Right ventricle myocardium inferior (tissue), 1 donor: Measurements from ENCODE around the gene RBM42. TPM values are rescaled to one million over a fixed set of nuclear protein-coding genes. Genes with fewer than 3 reads are reported as not detected.
A peak's percentile ranks its signal among the peaks of the same experiment; 100 is the strongest.
"Not testable (repeated sequence)": the region's sequence is repeated elsewhere in the genome, so short reads cannot be mapped to it uniquely, and the experiment has no call there.

ENCODE experiments used
- ATAC-seq: fragments of 200-7000 bp; cut with Tn5 transposase; one replicate; pipeline ENCODE4 v1.9.1; 2020; ENCODE audit warnings: mild to moderate bottlenecking, moderate library complexity
- DNase-seq: peaks from one replicate; pipeline ENCODE4 v3.0.0; 2021; ENCODE audit errors: missing footprints
- intact Hi-C: fragments of 100-400 bp; cut with DNase I; formaldehyde crosslinking; loops from one replicate; pipeline ENCODE4 v1.11.0; 2022
- total RNA-seq: library from RNA; stranded (reverse); fragmentation: NEBNext Ultra II Directional; extraction: Animal tissue kit (Norgen Biotek cat#: 25700); gene quantifications from one replicate; pipeline ENCODE4 v1.2.1, GENCODE V29; 2021
- donor health status: DM: no; HTN: yes; CAD: no; lungs with severe emphysema.

The RBM42 gene
- total RNA-seq, 1 donor from 2014 or later: 51.5 TPM

DNA sequence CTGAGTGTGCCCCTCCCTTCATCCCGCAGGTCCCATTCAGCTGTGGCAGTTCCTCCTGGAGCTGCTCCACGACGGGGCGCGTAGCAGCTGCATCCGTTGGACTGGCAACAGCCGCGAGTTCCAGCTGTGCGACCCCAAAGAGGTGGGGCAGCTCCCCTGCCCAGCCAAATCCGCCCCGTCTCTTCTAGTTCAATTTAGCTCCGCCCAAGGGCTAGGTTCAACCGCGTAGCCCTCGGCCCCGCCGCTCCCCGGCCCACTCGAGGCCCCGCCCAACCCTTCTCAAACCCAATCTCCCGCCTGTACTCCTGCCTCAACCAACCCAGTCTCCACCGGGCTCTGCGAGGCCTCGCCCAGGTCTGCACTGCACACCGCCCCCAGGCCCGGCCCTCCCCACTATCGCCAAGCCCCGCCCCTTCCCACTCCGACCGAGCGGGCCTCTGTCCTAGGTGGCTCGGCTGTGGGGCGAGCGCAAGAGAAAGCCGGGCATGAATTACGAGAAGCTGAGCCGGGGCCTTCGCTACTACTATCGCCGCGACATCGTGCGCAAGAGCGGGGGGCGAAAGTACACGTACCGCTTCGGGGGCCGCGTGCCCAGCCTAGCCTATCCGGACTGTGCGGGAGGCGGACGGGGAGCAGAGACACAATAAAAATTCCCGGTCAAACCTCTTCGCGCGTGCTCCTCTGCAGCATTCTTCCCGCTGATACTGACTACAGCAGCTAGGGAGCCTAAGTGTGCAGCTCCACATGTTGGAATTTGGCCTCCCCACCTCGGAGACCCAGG is 15.6 kb downstream of the RBM42 start:
- DNase-seq (peak; percentile 98), ATAC-seq (peak; percentile 93)
- intact Hi-C loops: no loop called here

DNA sequence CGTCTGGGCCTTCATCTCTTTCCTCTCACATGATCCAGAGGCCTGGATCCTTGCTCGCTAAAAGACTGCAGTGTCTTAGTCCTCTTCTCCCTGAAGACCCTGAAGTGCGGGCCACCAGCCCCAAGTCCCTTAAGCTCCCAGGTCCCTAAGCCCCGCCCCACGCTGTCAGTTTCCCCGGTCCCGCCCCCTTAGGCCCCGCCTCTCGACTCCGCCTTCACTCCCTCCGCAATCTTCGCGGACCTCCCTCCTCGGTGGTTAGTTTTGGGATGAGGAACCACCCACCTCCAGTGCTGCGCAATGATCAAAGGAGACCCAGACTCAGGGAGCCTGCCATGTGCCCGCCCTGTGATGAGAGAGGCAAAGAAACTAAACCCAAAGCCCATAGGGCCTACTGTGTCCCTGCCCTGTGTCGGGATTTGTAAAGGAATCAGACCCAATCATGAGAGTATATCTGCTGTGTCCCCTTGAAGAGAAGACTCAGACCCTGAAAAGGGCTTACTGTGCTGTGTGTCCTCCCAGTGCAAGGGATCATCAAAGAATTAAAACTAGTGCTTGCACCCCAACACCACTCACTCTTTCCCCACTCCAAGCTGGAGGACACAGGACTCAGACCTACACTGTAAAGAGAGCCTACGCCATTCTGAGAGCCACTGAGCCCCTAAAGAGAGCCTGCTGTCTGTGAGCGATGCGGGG is 16.3 kb downstream of the RBM42 start:
- peak; percentile 49 for ATAC-seq
- intact Hi-C loops: loop anchor here (5.0 kb wide), 1 partner anchor 102 kb away; the partner anchor contains the start of genes LIN37, PSENEN and U2AF1L4
- peak; percentile 92 for DNase-seq

DNA sequence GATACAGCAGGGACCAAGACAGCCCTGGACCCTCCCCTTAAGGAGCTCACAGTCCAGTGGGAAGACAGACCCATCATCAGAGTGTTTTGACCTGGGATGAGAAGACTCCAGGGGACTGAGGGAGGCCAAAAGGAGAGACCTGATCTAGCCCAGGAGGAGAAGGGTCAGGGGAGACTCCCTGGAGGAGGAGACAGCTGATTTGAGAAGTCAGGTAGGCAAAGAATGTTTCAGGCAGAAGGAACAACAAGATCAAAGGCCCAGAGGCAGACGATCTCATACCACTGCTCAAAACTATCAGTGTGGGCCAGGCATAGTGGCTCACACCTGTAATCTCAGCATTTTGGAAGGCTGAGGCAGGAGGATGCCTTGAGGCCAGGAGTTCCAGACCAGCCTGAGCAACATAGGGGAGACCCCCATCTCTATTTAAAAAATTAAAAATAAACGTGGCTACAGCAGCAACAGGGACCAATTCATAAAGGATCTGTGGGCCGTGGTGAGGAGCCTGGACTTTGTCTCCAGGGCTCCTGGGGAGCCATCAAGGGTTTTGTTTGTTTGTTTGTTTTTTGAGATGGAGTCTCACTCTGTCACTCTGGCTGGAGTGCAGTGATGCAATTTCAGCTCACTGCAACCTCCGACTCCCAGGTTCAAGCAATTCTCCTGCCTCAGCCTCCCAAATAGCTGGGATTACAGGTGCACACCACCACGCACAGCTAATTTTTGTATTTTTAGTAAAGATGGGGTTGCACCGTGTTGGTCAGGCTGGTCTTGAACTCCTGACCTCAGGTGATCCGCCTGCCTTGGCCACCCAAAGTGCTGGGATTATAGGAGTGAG is 17.1 kb downstream of the RBM42 start:
- ATAC-seq: no peak
- DNase-seq: no peak
- intact Hi-C loops: loop anchor here (5.0 kb wide), 1 partner anchor 101 kb away; the partner anchor contains the start of genes LIN37, PSENEN and U2AF1L4

DNA sequence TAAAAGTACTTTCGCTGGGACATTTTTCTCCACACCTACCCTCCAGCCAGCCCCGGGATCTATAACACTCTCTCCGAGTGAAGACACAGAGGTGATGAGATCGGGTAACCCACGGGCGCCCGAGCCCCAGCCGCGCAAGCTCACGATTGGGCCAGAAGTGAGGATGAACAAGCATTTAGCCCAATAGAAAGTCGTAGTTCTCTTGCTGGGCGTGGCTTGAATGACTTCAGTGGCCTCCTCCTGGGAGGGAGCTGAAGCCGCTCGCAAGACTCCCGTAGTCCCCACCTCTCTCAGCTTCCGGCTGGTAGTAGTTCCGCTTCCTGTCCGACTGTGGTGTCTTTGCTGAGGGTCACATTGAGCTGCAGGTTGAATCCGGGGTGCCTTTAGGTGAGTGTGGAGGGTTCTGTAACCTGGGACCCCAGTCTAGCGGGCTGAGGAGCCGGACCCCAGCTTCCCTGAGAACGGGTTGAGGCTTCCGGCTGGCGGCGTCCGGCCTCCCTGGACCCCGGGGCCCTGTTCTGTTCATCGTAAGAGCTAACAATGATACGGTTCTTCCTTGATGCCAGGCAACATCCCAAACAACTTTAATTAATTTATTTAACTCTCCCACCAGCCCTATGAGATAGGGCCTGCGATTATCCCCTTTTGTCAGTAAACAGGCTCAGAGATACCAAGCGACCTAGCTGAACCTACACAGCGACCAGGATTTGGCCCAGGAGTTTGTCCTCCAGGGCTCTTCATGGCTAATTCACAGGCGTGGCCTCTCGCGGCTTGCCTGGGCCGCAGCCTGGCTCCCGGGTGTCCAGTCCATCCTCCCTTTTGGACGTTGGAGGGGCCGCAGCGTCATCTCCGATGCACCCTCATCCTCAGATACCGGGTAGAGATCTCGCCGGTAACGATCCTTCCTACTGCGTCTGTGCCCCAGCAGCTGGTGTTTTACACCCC is 19.5 kb downstream of the RBM42 start, which contains the start of gene COX6B1:
Gene COX6B1 (plus strand): TSS at position 307 of the 945 bp plus-strand sequence. CDS start 2,921 bp downstream, outside the sequence.
- DNase-seq: peak; percentile 94
- intact Hi-C loops: loop anchor here (5.0 kb wide), 1 partner anchor 99 kb away; the partner anchor contains the start of genes LIN37, PSENEN and U2AF1L4
- ATAC-seq: peak; percentile 75

DNA sequence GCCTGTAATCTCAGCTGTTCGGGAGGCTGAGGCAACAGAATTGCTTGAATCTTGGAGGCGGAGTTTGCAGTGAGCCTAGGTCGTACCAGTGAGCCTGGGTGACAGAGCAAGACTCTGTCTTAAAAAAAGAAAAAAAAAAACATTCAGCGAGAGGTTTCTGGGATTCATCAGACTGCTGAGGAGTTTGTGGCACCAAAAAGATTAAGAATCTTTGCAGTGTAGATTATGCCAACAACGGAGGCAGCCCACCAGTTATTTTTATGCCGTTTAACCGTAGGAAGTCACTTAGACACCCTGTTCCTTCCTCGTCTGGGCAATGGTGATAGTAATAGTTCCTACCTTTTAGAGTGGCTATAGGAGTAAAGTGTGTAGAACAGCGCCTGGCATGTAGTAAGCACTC is 21.7 kb downstream of the RBM42 start:
- DNase-seq (no peak), ATAC-seq (no peak)
- intact Hi-C loops: no loop called here

DNA sequence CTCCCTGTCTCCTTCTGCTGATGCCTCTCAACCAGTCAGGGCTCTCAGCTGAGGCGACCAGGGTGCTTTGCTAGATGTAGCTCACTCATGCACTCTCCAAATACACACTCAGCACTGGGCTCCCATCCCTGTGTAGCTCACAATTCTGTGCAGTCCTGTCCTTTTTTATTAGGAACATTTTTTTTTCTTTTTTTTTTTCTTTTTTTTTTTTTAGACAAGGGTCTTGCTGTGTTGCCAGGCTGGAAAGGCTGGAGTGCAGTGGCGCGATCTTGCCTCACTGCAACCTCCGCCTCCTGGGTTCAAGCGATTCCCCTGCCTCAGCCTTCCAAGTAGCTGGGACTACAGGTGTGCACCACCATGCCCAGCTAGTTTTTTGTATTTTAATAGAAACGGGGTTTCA is 26.0 kb downstream of the RBM42 start:
- DNase-seq, ATAC-seq, intact Hi-C loops: not testable (repeated sequence)

DNA sequence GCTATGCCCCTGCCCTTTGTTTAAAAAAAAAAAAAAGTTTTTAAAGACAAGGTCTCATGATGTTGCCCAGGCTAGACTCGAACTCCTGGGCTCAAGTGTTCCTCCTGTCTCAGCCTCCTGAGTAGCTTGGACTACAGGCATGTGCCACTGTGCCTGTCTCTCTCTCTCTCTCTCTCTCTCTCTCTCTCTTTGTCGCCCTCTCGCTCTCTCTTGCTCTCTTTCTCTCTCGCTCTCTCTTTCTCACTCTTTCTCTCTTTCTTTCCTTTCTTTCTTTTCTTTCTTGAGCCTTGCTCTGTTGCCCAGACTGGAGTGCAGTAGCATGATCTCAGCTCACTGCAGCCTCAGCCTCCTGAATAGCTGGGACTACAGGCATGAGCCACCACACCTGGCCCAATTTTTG is 26.8 kb downstream of the RBM42 start:
- ATAC-seq: no peak
- intact Hi-C loops: no loop called here
- DNase-seq: no peak

DNA sequence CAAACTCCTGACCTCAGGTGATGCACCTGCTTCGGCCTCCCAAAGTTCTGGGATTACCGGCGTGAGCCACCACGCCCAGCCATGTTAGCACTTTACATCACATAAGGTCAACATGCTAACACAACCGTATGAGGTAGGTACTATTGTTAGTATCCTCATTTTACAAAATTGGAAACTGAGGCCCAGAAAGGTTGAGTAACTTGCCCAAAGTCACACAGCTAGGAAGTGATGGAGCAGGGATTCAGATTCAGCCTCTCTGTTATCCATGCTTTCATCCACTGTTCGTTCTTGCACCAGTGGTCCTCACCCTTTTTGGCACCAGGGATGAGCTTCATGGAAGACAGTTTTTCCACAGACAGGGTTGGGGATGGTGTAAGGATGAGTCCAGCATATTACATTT is 27.9 kb downstream of the RBM42 start:
- ATAC-seq: no peak
- DNase-seq: no peak
- intact Hi-C loops: no loop called here

DNA sequence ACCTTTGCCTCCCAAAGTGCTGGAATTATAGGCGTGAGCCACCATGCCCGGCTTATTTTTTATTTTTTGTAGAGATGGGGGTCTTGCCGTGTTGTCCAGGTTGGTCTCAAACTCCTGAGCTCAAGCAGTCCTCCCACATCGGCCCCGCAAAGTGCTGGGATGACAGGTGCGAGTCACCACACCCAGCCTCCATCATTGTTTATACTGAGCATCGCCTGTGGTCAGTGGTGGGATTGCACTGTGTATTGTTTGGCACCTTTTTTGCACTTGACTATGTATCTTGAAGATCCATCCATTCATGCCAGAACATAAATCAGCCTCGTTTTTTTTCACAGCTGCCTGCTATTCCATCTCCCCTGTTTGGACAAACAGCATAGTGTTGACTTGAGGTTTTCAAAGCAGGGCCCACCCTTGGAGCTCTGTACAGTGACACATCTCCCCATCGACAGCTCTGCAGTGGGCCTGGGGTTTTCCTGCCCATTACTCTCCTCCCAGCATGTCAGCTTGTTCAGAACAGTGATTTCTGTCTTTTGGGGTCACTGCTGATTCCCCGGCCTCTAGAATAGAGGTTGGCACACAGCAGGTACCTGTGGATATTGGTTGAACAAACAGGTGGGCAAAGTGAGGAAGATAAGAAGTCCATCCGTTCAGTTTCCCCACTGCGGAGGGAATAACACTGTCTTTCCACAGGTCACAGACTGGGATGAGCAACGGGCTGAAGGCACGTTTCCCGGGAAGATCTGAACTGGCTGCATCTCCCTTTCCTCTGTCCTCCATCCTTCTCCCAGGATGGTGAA is 29.3 kb downstream of the RBM42 start:
- no peak for ATAC-seq
- intact Hi-C loops: no loop called here

DNA sequence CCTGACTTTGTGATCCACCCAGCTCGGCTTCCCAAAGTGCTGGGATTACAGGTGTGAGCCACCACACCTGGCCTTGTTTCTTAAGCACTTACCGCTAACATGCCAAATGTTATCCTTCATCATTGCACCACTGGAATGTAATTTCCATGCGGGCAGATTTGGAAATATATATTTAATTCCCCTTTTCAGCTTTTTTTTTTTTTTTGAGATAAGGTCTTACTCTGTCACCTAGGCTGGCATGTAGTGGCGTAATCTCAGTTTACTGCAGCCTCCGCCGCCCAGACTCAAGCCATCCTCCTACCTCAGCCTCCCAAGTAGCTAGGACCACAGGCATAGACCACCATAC is 33.1 kb downstream of the RBM42 start:
- DNase-seq (no peak), ATAC-seq (no peak)
- intact Hi-C loops: no loop called here

More for the DNA sequence above, 29.3 kb downstream of the RBM42 start:
- no peak for DNase-seq

DNA sequence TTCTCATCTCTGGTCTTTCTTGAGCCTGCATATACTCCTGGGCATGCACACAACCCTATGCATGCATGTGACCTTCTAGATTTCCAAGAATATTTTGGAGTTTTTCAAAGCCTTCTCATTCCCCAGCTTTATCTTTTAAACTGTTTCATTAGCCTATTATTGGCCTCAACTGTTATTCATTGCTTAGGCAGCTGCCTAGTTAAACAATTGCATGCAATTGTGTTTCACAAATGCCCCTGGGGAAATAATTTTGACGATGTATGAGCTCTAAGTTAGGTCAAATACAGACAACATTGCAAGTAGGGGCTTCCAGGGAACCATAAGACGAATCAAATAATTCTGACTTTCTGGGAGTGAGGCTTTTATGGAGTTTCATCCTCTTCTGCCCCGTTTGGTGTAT is 35.1 kb downstream of the RBM42 start:
- ATAC-seq (no peak), DNase-seq (no peak)
- intact Hi-C loops: no loop called here

DNA sequence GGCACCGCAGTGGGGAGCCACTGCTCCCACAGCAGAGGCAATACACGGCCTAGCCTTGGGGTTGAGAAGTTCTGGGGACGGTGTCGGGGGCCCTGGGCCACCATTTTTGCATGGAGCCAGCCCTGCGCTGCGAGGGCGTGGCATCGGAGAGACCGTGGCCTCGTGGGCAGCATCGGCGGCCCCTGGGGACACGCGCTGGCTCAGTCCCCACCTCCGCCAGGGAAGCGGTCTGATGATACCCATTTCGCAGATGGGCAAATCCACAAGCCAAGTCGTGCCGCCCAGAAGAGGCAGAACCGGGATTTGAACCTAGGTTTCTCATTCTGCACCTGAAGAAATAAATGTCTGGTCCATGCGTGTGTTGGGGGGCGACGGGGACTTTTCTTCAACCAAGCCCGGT is 36.3 kb downstream of the RBM42 start:
- intact Hi-C loops: no loop called here
- no peak for DNase-seq
- ATAC-seq: no peak

DNA sequence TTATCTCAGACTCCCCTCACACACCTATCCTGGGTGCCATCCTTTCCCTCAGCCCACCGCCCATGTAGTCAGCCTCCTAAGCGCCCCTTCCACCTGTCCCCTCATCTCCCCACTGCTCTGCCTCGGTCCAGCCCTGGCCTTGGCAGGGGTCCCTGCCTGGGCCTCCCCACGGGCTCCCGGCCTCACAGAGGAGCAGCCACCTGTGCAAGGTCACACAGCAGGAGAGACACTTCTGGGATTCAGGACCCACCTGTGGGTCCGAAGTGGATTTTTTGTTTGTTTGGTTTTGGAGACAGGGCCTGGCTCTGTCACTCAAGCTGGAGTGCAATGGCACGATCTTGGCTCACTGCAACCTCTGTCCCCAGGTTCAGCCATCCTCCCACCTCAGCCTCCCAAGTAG is 36.8 kb downstream of the RBM42 start:
- intact Hi-C loops: no loop called here
- no peak for DNase-seq
- no peak for ATAC-seq

DNA sequence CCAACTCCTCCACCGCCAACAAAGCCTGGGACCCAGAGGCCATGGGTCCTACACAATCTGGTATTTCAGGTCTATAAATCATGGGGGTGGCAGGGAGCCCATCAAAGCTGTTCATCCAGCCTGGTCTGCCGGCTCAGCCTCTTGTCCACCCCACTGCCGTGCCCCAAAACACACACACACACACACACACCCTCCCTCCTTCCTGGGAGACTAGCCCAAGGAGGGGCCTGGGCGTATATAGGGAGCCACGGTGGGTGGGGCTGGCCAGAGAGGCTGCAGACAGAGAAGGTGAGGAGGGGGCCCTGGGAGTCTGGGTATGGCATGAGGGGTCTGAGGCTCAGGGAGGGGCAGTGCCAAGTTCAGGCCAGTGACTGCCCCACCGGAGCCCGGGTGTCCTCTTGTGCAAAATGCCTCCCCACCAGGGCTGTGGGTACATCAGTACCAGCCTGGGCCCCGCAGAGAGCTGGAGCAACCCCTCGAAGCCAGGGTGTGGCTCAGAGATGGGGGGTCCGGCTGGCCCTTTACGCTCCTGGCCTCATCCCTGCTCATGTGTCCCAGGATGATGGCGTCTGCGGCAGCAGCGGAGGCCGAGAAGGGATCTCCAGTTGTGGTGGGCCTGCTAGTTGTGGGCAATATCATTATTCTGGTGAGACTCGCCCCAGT is 37.5 kb downstream of the RBM42 start, which contains the start of gene UPK1A:
Gene UPK1A (plus strand): TSS at position 267 of the 663 bp plus-strand sequence. CDS start 296 bp downstream, at position 563.
- intact Hi-C loops: no loop called here
- ATAC-seq: peak; percentile 10
- DNase-seq: no peak

DNA sequence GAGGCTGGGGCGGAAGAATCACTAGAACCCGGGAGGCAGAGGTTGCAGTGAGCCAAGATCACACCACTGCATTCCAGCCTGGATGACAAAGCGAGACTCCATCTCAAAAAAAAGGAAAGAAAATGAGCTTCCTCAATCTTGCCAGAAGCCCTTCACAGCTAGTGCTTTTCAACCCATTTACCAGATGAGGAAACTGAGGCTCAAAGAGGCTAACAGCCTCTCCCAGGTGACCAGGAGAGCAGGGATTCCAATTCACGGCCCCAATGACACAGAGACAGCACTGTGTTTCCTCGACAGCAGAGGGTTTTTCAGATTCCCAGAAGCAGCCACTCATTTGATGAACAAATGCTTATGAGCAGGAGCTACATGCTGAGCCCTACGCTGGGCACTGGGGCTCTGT is 40.7 kb downstream of the RBM42 start:
- ATAC-seq: no peak
- no peak for DNase-seq
- intact Hi-C loops: no loop called here

DNA sequence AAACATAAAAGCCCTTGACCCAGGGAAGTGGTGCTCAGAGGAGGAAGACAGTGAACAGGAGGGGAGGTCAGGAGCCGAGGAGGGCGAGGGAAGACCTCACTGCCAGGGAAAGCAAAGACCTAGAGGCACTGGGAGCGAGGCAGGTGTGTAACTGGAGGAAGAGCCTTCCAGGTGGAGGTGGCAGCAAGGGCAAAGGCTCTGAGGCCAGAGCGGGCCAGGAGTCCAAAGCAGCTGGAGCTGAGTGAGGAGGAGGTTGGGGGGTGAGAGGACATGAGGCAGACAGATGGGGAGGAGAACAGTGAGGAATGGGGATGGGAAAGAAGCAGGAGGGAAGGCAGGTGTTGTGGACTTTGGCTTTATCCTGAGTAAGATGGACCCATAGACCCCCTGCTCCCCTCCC is 41.1 kb downstream of the RBM42 start:
- no peak for ATAC-seq
- intact Hi-C loops: no loop called here
- DNase-seq: no peak

DNA sequence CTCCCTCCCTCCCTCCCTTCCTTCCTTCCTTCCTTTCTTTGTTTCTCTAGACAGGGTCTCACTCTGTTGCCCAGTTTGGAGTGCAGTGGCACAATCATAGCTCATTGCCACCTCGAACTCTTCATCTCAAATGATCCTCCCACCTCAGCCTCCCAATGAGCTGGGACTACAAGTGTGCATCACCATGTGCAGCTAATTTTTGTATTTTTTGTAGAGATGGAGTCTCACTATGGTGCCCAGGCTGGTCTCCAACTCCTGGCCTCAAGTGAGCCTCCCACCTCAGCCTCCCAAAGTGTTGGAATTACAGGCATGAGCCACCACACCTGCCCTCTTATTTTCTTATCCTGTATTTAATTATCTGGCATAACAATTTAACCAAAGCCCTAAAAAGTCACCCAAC is 41.9 kb downstream of the RBM42 start:
- ATAC-seq (no peak), DNase-seq (no peak)
- intact Hi-C loops: no loop called here
